ENCODE results near the gene THEM4. TPM values are rescaled to one million over a fixed set of nuclear protein-coding genes. Genes with fewer than 3 reads are reported as not detected.
"Not testable (repeated sequence)": the region's sequence is repeated elsewhere in the genome, so short reads cannot be mapped to it uniquely, and the experiment has no call there.

The THEM4 gene
- total and polyA plus RNA-seq, 2 donors (not counting 1 experiment from before 2014, with no cell fraction given): 15.0 to 16.1 TPM

DNA sequence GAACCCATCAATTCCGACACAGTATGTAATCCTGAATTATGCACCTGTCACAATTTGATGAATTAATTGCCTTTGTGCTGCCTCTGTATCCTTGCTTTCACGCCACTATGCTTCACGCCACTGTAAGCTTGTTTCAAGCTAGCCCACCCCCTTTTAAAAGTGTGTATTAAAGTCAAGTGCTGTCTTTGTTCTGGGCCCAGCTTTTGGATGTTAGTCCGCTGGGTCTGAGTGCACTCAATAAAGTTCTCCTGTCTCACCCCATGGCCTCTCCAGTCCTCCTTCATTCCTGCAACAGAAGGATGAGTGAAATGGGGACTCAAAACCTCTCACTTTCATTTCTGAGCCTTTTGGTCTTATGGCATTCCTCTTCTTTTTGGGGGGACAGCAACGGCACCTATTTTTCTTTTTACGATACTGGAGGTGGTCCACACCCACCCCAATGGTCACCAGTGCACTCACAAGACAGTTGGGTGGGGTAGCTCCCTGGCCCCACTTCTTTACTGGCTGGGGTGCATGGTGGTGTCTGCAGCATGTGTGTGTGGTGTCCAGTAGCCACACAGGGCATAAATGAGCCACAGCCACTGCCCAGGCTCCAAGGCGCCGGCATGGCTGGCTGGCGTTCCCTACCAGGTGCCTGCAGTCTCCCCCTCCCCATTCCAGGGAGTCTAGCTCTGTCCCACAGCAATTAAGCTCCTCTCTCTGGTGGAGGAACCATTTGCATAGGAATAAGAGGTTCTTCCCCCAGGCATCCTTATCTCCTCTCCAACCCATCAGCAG lies 1.8 kb downstream of the THEM4 start:
- ChIA-PET CTCF (interaction anchor here (0.6 to 3.3 kb wide), 6 partner anchors 8 to 215 kb away, joined by 4 to 25 read pairs (median 10); no protein-coding TSS in a partner anchor), POLR2A (no interaction called here)
- Mint-ChIP-seq H3K27ac (no peak overlapping the region), H3K9me3 (ENCODE audit: insufficient read depth) (peaks cover 3% of the 10 kb centered on the region), H3K27me3 (no peaks in the 10 kb centered on the region), H3K4me3 (peak overlapping the region; percentile 42), H3K4me1 (peaks cover 11% of the 10 kb centered on the region)
- H2AFZ ChIP-seq (ENCODE audit: insufficient read depth, low read depth, low read length, poor library complexity, severe bottlenecking): no peak overlapping the region
- whole genome bisulfite sequencing (ENCODE audit: insufficient coverage): 100% methylated on average over 7 of the region's 9 CpGs
- H3K36me3 ChIP-seq (replicated peaks in 1 of 2; ENCODE audit: control extremely low read depth in 1 of 2, control insufficient read depth in 1 of 2, extremely low read depth in 1 of 2, insufficient read depth in 2 of 2, low read length in 1 of 2): no peaks in the 10 kb centered on the region
- H3K27me3 ChIP-seq (replicated peaks in 1 of 4; ENCODE audit: control extremely low read depth in 1 of 4, control insufficient read depth in 3 of 4, insufficient read depth in 4 of 4, low read length in 3 of 4): no peaks in the 10 kb centered on the region
- peaks cover 7 to 17% of the 10 kb centered on the region in 2 donors for H3K4me1 ChIP-seq (ENCODE audit: control insufficient read depth in 2 of 2, insufficient read depth in 2 of 2, low read length in 2 of 2)
- peaks cover 0 to 35% (median 10%) of the 10 kb centered on the region in 3 donors for H3K9me3 ChIP-seq (ENCODE audit: control extremely low read depth in 1 of 3, control insufficient read depth in 2 of 3, insufficient read depth in 1 of 3, low read length in 2 of 3)
- H3K79me2 ChIP-seq (ENCODE audit: control insufficient read depth, insufficient read depth, low read length): peaks cover 4% of the 10 kb centered on the region
- no peak overlapping the region for H3K4me3 ChIP-seq (ENCODE audit: control extremely low read depth in 1 of 5, extremely low read depth in 1 of 5, insufficient read depth in 1 of 5, low read depth in 2 of 5, low read length in 4 of 5)
- no peak overlapping the region for H3K9ac ChIP-seq (ENCODE audit: low read length)
- intact Hi-C loops (cut with micrococcal nuclease): loop anchor here (2.0 kb wide), 1 partner anchor 117 kb away; the partner anchor contains the start of gene TDRKH
- H4K20me1 ChIP-seq (ENCODE audit: control insufficient read depth, insufficient read depth, low read length, poor library complexity, severe bottlenecking): no peaks in the 10 kb centered on the region
- H3K27ac ChIP-seq (ENCODE audit: low read length in 2 of 2): no peak overlapping the region
- DNase-seq (no peak), ATAC-seq (ENCODE audit: low read depth) (no peak)
- no peak overlapping the region for H3K4me2 ChIP-seq (replicated peaks; ENCODE audit: low read depth, low read length, poor library complexity, severe bottlenecking)
- TF ChIP-seq, protein P1, sequence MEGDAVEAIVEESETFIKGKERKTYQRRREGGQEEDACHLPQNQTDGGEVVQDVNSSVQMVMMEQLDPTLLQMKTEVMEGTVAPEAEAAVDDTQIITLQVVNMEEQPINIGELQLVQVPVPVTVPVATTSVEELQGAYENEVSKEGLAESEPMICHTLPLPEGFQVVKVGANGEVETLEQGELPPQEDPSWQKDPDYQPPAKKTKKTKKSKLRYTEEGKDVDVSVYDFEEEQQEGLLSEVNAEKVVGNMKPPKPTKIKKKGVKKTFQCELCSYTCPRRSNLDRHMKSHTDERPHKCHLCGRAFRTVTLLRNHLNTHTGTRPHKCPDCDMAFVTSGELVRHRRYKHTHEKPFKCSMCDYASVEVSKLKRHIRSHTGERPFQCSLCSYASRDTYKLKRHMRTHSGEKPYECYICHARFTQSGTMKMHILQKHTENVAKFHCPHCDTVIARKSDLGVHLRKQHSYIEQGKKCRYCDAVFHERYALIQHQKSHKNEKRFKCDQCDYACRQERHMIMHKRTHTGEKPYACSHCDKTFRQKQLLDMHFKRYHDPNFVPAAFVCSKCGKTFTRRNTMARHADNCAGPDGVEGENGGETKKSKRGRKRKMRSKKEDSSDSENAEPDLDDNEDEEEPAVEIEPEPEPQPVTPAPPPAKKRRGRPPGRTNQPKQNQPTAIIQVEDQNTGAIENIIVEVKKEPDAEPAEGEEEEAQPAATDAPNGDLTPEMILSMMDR (IDR thresholded peaks at IDR 0.05): no peak
- no peak for TF ChIP-seq EZH2 (IDR thresholded peaks at IDR 0.05; ENCODE audit: borderline replicate concordance, insufficient read depth, low read depth, low read length, poor library complexity, severe bottlenecking)

DNA sequence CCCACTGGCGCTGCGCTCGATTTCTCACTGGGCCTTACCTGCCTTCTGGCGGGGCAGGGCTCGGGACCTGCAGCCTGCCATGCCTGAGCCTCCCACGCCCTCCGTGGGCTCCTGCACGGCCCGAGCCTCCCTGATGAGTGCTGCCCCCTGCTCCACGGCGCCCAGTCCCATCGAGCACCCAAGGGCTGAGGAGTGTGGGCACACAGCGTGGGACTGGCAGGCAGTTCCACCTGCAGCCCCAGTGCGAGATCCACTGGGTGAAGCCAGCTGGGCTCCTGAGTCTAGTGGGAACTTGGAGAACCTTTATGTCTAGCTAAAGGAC lies 3.0 kb downstream of the THEM4 start:
- H3K27ac Mint-ChIP-seq; H3K4me2 ChIP-seq (replicated peaks; ENCODE audit: low read depth, low read length, poor library complexity, severe bottlenecking); H2AFZ ChIP-seq (ENCODE audit: insufficient read depth, low read depth, low read length, poor library complexity, severe bottlenecking); H3K27ac ChIP-seq (ENCODE audit: low read length in 2 of 2); H3K4me3 ChIP-seq (ENCODE audit: control extremely low read depth in 1 of 5, extremely low read depth in 1 of 5, insufficient read depth in 1 of 5, low read depth in 2 of 5, low read length in 4 of 5); H4K20me1 ChIP-seq (ENCODE audit: control insufficient read depth, insufficient read depth, low read length, poor library complexity, severe bottlenecking); H3K27me3 Mint-ChIP-seq; H3K4me3 Mint-ChIP-seq; POLR2A ChIA-PET; intact Hi-C loops (cut with micrococcal nuclease); H3K27me3 ChIP-seq (replicated peaks in 1 of 4; ENCODE audit: control extremely low read depth in 1 of 4, control insufficient read depth in 3 of 4, insufficient read depth in 4 of 4, low read length in 3 of 4); H3K9me3 Mint-ChIP-seq (ENCODE audit: insufficient read depth); H3K79me2 ChIP-seq (ENCODE audit: control insufficient read depth, insufficient read depth, low read length); DNase-seq; ATAC-seq (ENCODE audit: low read depth); H3K36me3 ChIP-seq (replicated peaks in 1 of 2; ENCODE audit: control extremely low read depth in 1 of 2, control insufficient read depth in 1 of 2, extremely low read depth in 1 of 2, insufficient read depth in 2 of 2, low read length in 1 of 2); H3K9ac ChIP-seq (ENCODE audit: low read length): not testable (repeated sequence)
- Histone ChIP-seq H3K4me1 (ENCODE audit: control insufficient read depth in 2 of 2, insufficient read depth in 2 of 2, low read length in 2 of 2) (peaks cover 7 to 17% of the 10 kb centered on the region in 2 donors), H3K9me3 (ENCODE audit: control extremely low read depth in 1 of 3, control insufficient read depth in 2 of 3, insufficient read depth in 1 of 3, low read length in 2 of 3) (peaks cover 1 to 40% (median 10%) of the 10 kb centered on the region in 3 donors)
- WGBS (ENCODE audit: insufficient coverage): 98% methylated on average over 12 of the region's 14 CpGs
- CTCF ChIA-PET: interaction anchor here (0.7 kb wide), 1 partner anchor 62 kb away, joined by 3 read pairs; no protein-coding TSS in a partner anchor
- H3K4me1 Mint-ChIP-seq: peaks cover 11% of the 10 kb centered on the region

DNA sequence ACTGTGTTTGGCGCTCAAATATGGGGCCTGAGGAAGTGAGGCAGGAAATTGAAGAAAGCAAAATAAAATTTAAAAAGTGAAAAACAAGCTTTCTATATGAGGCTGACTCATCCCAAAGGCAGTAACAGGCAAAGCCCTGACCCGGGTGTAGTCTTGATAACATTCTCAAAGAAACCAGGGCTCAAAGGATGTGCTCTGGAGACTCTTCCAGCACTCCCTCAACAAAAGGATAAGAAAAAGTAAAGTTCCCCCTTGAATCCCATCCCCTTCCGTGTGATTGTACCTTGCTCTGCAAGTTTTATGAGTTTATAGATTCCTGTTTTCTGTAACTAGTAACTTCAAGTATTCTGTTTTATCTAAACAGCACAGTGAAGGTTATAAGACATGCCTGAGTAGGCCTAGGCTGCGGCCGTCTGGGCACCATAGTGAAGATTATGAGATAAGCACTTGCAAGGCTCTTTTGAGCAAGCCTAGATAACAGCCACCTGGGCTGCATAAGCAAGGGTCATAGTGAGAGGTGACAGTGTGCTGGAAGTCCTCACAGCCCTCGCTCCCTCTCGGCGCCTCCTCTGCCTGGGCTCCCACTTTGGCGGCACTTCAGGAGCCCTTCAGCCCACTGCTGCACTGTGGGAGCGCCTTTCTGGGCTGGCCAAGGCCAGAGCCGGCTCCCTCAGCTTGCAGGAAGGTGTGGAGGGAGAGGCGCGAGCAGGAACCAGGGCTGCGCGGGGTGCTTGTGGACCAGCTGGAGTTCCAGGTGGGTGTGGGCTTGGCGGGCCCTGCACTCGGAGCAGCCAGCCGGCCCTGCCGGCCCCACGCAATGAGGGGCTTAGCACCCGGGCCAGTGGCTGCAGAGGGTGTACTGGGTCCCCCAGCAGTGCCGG lies 3.6 kb downstream of the THEM4 start:
- H3K27me3 Mint-ChIP-seq; H3K4me1 Mint-ChIP-seq; H3K36me3 ChIP-seq (replicated peaks in 1 of 2; ENCODE audit: control extremely low read depth in 1 of 2, control insufficient read depth in 1 of 2, extremely low read depth in 1 of 2, insufficient read depth in 2 of 2, low read length in 1 of 2); H3K27ac Mint-ChIP-seq; H2AFZ ChIP-seq (ENCODE audit: insufficient read depth, low read depth, low read length, poor library complexity, severe bottlenecking); H3K4me2 ChIP-seq (replicated peaks; ENCODE audit: low read depth, low read length, poor library complexity, severe bottlenecking); H3K27me3 ChIP-seq (replicated peaks in 1 of 4; ENCODE audit: control extremely low read depth in 1 of 4, control insufficient read depth in 3 of 4, insufficient read depth in 4 of 4, low read length in 3 of 4); H3K79me2 ChIP-seq (ENCODE audit: control insufficient read depth, insufficient read depth, low read length); H3K4me3 Mint-ChIP-seq; intact Hi-C loops (cut with micrococcal nuclease); DNase-seq; H4K20me1 ChIP-seq (ENCODE audit: control insufficient read depth, insufficient read depth, low read length, poor library complexity, severe bottlenecking); H3K9ac ChIP-seq (ENCODE audit: low read length); H3K27ac ChIP-seq (ENCODE audit: low read length in 2 of 2); H3K4me3 ChIP-seq (ENCODE audit: control extremely low read depth in 1 of 5, extremely low read depth in 1 of 5, insufficient read depth in 1 of 5, low read depth in 2 of 5, low read length in 4 of 5); H3K9me3 Mint-ChIP-seq (ENCODE audit: insufficient read depth); ATAC-seq (ENCODE audit: low read depth); POLR2A ChIA-PET: not testable (repeated sequence)
- peaks cover 1 to 41% (median 10%) of the 10 kb centered on the region in 3 donors for H3K9me3 ChIP-seq (ENCODE audit: control extremely low read depth in 1 of 3, control insufficient read depth in 2 of 3, insufficient read depth in 1 of 3, low read length in 2 of 3)
- CTCF ChIA-PET: interaction anchor here (0.7 to 1.3 kb wide), 3 partner anchors 29 to 438 kb away, joined by 3 read pairs; no protein-coding TSS in a partner anchor
- WGBS (ENCODE audit: insufficient coverage): 93% methylated on average over 20 of the region's 22 CpGs
- peaks cover 7 to 17% of the 10 kb centered on the region in 2 donors for H3K4me1 ChIP-seq (ENCODE audit: control insufficient read depth in 2 of 2, insufficient read depth in 2 of 2, low read length in 2 of 2)

All from B cell (primary cell).